Ureter (tissue), 1 donor: Measurements from ENCODE around the gene PXDN. TPM values are rescaled to one million over a fixed set of nuclear protein-coding genes. Genes with fewer than 3 reads are reported as not detected.

Source experiments
- DNase-seq: peaks from one replicate; pipeline ENCODE4 v3.0.0-alpha.2; 2020; ENCODE audit warnings: low spot score
- total RNA-seq: library from RNA; stranded (reverse); gene quantifications from one replicate; pipeline ENCODE4 v1.2.4, GENCODE V29; 2023
- donor health status: DM: yes; HTN: yes; CAD: no.

Gene PXDN
- total RNA-seq, 1 donor from 2014 or later: 20.2 TPM

DNA sequence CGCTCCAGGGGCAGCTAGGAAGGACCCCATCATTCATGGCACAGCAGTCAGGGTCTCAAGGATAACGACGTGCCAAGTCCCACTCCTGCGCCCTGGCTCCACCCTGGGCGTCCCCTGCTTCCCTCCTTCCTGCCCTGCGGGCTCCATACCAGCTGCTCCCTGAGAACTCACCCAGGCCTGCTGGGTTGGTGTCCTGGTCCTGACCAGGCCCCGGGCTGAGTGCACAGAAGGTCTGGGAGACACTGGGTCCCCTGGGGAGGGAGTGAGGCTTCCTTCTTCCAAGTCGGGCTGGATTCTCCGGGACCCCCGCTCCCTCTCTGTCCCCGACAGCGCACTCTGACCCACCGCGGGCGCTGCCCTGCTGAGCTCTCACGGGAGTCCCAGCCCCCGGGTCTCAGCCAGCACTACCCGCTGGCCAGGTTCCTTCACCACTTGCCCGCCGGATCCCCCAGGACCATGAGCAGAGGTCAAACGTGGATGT is 160.2 kb downstream of the PXDN start:
- no peak for DNase-seq

DNA sequence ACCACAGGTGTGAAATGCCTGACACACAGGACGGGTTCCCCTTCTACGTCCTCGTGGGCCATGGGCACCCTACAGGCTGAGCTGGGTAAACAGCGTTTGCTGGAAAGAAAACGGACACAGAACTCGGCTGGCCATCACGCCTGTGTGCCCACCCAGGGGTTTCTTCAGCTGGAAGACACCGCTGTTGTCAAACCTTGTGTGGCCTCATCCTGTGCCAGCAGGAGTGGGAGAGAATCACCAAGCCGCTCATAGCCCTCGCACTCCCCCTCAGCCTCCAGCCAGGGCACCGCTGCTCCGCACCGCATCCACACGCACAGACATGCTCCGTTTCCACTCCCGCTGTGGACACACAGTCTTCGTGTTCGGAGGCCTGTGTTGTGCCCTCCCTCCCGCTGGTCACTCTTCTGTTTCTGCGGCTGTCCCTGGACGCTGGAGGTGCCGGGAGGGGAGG is 161.4 kb downstream of the PXDN start:
- no peak for DNase-seq

DNA sequence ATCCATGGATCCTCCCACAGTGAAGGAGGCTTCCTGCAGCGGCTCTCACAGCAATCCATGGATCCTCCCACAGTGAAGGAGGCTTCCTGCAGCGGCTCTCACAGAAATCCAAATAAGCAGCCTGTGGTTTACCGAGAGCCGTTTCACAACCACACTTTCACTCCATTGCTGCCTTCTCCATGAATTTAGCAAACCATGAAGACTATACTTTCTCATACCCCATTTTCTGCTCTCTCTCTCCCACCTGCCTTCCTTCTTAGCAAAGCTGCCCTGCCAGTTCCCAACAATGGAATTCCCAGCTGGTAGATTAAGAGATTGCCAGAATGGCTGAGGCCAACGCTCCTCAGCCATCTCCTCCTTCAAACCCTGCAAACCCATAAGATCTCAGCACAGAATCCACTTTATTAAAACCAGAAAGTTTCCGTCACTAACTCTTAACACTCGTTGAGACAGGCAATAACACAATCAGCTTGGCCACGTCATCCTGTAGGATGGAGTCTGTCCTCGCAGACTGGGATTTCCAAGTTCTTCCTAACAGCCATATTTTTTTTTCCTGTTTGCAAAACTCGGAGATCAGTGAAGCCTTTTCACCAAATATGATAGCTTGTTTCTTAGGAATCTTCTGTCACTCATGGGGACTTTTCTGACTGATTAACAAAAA is 162.2 kb downstream of the PXDN start:
- DNase-seq: no peak
